Liver (tissue), 9 donors: Measurements from ENCODE around the gene IDI2. TPM values are rescaled to one million over a fixed set of nuclear protein-coding genes. Genes with fewer than 3 reads are reported as not detected.

Experiments used
- DNase-seq: peaks from one replicate; pipeline ENCODE4 v3.0.0-alpha.2; 2017; ENCODE audit warnings: low spot score
- H3K27ac ChIP-seq, 2 donors: one replicate each; pipeline ENCODE4 v1.7.0; 2013; ENCODE audit warnings: inconsistent platforms in 2 of 2, low read length in 2 of 2, control low read depth in 1 of 2, low read depth in 1 of 2, mild to moderate bottlenecking in 1 of 2
- H3K27me3 ChIP-seq, 4 donors: one replicate each; pipeline versions ENCODE4 v1.6.1 to v1.7.0; 2013; ENCODE audit warnings: low read length in 3 of 4, inconsistent platforms in 1 of 4, mild to moderate bottlenecking in 1 of 4, moderate library complexity in 1 of 4; ENCODE audit not compliant: control insufficient read depth in 4 of 4, insufficient read depth in 4 of 4
- H3K36me3 ChIP-seq, 4 donors: one replicate each; pipeline versions ENCODE4 v1.6.1 to v1.7.0; 2013; ENCODE audit warnings: low read length in 3 of 4, mild to moderate bottlenecking in 3 of 4, low read depth in 1 of 4, moderate library complexity in 1 of 4; ENCODE audit not compliant: control insufficient read depth in 4 of 4, insufficient read depth in 3 of 4
- H3K4me1 ChIP-seq, 4 donors: one replicate each; pipeline versions ENCODE4 v1.6.1 to v1.7.0; 2013; ENCODE audit warnings: low read length in 3 of 4, mild to moderate bottlenecking in 3 of 4, moderate library complexity in 1 of 4; ENCODE audit not compliant: control insufficient read depth in 4 of 4, insufficient read depth in 4 of 4
- H3K4me3 ChIP-seq, 3 donors: one replicate each; pipeline versions ENCODE4 v1.6.1 to v1.7.0; 2013; ENCODE audit warnings: low read length in 3 of 3, control low read depth in 1 of 3, low read depth in 1 of 3, mild to moderate bottlenecking in 1 of 3
- H3K9ac ChIP-seq, 2 donors: one replicate each; pipeline ENCODE4 v1.7.0; 2013; ENCODE audit warnings: low read length in 2 of 2, mild to moderate bottlenecking in 2 of 2, moderate library complexity in 2 of 2, control low read depth in 1 of 2, low read depth in 1 of 2
- H3K9me3 ChIP-seq, 4 donors: one replicate each; pipeline versions ENCODE4 v1.6.1 to v1.7.0; 2013; ENCODE audit warnings: low read length in 3 of 4; ENCODE audit not compliant: control insufficient read depth in 4 of 4
- ATF3 ChIP-seq: IDR thresholded peaks from 2 replicates; pipeline ENCODE4 v1.6.1; 2016; ENCODE audit warnings: antibody characterized with exemption
- CTCF ChIP-seq: fragments of 150-350 bp; IDR thresholded peaks from 2 replicates; pipeline ENCODE4 v1.5.1; 2017; ENCODE audit warnings: improper control_type of control experiment, low read depth, low read length; ENCODE audit not compliant: missing input control
- EGR1 ChIP-seq, 2 donors: IDR thresholded peaks; 2 replicates each; pipeline ENCODE4 v1.6.1; 2016 to 2018; ENCODE audit warnings: antibody characterized with exemption in 2 of 2, low read depth in 2 of 2
- FOXA1 ChIP-seq: IDR thresholded peaks from 2 replicates; pipeline ENCODE4 v1.6.1; 2016; ENCODE audit warnings: antibody characterized with exemption
- FOXA2 ChIP-seq: IDR thresholded peaks from 2 replicates; pipeline ENCODE4 v1.6.1; 2016; ENCODE audit warnings: antibody characterized with exemption
- GABPA ChIP-seq, 2 donors: IDR thresholded peaks in 1 of 2; conservative IDR thresholded peaks in 1 of 2; 2 replicates each; pipeline ENCODE4 v1.6.1; 2016; ENCODE audit warnings: antibody characterized with exemption in 2 of 2, mild to moderate bottlenecking in 1 of 2, moderate library complexity in 1 of 2
- HNF4A ChIP-seq, 2 donors: conservative IDR thresholded peaks; 2 replicates each; pipeline ENCODE4 v1.6.1; 2016; ENCODE audit warnings: antibody characterized with exemption in 2 of 2, mild to moderate bottlenecking in 2 of 2
- HNF4G ChIP-seq: IDR thresholded peaks from 2 replicates; pipeline ENCODE4 v1.6.1; 2016; ENCODE audit warnings: antibody characterized with exemption
- JUND ChIP-seq, 2 donors: IDR thresholded peaks; 2 replicates each; pipeline ENCODE4 v1.6.1; 2016; ENCODE audit warnings: antibody characterized with exemption in 2 of 2
- MAX ChIP-seq: IDR thresholded peaks from 2 replicates; pipeline ENCODE4 v1.6.1; 2016; ENCODE audit warnings: antibody characterized with exemption
- NR2F2 ChIP-seq: IDR thresholded peaks from 2 replicates; pipeline ENCODE4 v1.6.1; 2016; ENCODE audit warnings: antibody characterized with exemption
- RAD21 ChIP-seq, 2 donors: IDR thresholded peaks; 2 replicates each; pipeline ENCODE4 v1.6.1; 2016; ENCODE audit warnings: antibody characterized with exemption in 2 of 2, mild to moderate bottlenecking in 2 of 2
- REST ChIP-seq: IDR thresholded peaks from 2 replicates; pipeline ENCODE4 v1.6.1; 2016; ENCODE audit warnings: antibody characterized with exemption, mild to moderate bottlenecking
- RXRA ChIP-seq, 2 donors: IDR thresholded peaks; 2 replicates each; pipeline ENCODE4 v1.6.1; 2017 to 2018; ENCODE audit warnings: antibody characterized with exemption in 2 of 2, mild to moderate bottlenecking in 1 of 2
- SP1 ChIP-seq: IDR thresholded peaks from 2 replicates; pipeline ENCODE4 v1.6.1; 2018; ENCODE audit warnings: antibody characterized with exemption, mild to moderate bottlenecking
- TAF1 ChIP-seq: conservative IDR thresholded peaks from 2 replicates; pipeline ENCODE4 v1.6.1; 2016; ENCODE audit warnings: antibody characterized with exemption, mild to moderate bottlenecking
- YY1 ChIP-seq: IDR thresholded peaks from 2 replicates; pipeline ENCODE4 v1.6.1; 2016; ENCODE audit warnings: antibody characterized with exemption, mild to moderate bottlenecking
- ZBTB33 ChIP-seq: IDR thresholded peaks from 2 replicates; pipeline ENCODE4 v1.6.1; 2016; ENCODE audit warnings: antibody characterized with exemption
- WGBS: extraction: QIAGEN DNeasy Blood & Tissue Kit; methylation state at CpG from one replicate; pipeline ENCODE4 v1.1.7; 2013; 5-methylcytosine and 5-hydroxymethylcytosine counted together
- polyA plus RNA-seq, 2 donors: library from polyadenylated mRNA; stranded (reverse) in 1 of 2; unstranded in 1 of 2; fragments of 200-250 nt in 1 of 2; fragments of >200 nt in 1 of 2; fragmentation: Nextera tagmentation in 1 of 2; extraction: Ambion mirVana in 1 of 2; gene quantifications; one replicate each; pipeline versions ENCODE4 v1.2.1 to v1.2.3, GENCODE V29; 2013 to 2015
- total RNA-seq, 2 donors: library from RNA; depleted of rRNA; stranded (reverse); fragments of >200 nt; gene quantifications; one replicate each; pipeline ENCODE4 v1.2.3, GENCODE V29; 2014
- donor health status: healthy.
- donor health status: healthy.
- donor health status: healthy.
- donor health status: healthy.
- donor health status: healthy.

The IDI2 gene
- total and polyA plus RNA-seq, 4 donors, result not detected

GRCh38 chr10:1049425-1049958, 23.8 kb upstream of the IDI2 start:
- peaks cover 0 to 67% (median 38%) of the 10 kb centered on the region in 4 donors for H3K4me1 ChIP-seq
- H3K9me3 ChIP-seq, result no peaks in the 10 kb centered on the region
- no peak for TF ChIP-seq GABPA (IDR thresholded peaks at IDR 0.05 in 1 of 2, conservative IDR thresholded peaks at IDR 0.05 in 1 of 2)
- TF ChIP-seq YY1, result no peak
- TF ChIP-seq NR2F2, result no peak
- no peak for TF ChIP-seq JUND (IDR thresholded peaks at IDR 0.05)
- no peak for TF ChIP-seq RXRA (IDR thresholded peaks at IDR 0.05)
- TF ChIP-seq CTCF, result no peak
- TF ChIP-seq ZBTB33, result no peak
- TF ChIP-seq RAD21 (IDR thresholded peaks at IDR 0.05), result no peak
- no peak for TF ChIP-seq FOXA2
- no peak for TF ChIP-seq MAX
- no peak for TF ChIP-seq SP1
- TF ChIP-seq ATF3, result no peak
- no peak for TF ChIP-seq EGR1 (IDR thresholded peaks at IDR 0.05; ENCODE audit: low read depth in 2 of 2)
- no peak for TF ChIP-seq REST
- no peak for TF ChIP-seq HNF4A (conservative IDR thresholded peaks at IDR 0.05)
- no peak for TF ChIP-seq TAF1
- TF ChIP-seq FOXA1, result no peak
- no peak for TF ChIP-seq HNF4G
- peak overlapping the region; percentile 96 to 99 for H3K27ac ChIP-seq
- no peaks in the 10 kb centered on the region for H3K27me3 ChIP-seq
- WGBS, result under 1% methylated on average over 34 of the region's 34 CpGs
- no peak for DNase-seq
- peaks cover 2 to 6% (median 2%) of the 10 kb centered on the region in 4 donors for H3K36me3 ChIP-seq
- H3K9ac ChIP-seq, result peak overlapping the region; percentile 12 to 97
- peak overlapping the region; percentile 73 to 90 (median 81) for H3K4me3 ChIP-seq
